HG02870 (cell line): ENCODE results near the gene RAP1GAP.

ENCODE experiments used
- ATAC-seq: cut with Tn5 transposase; IDR thresholded peaks from one replicate; pipeline ENCODE4 v1.9.1; 2021; ENCODE audit warnings: mild to moderate bottlenecking, moderate library complexity; ENCODE audit not compliant: unreplicated experiment

Gene RAP1GAP

DNA sequence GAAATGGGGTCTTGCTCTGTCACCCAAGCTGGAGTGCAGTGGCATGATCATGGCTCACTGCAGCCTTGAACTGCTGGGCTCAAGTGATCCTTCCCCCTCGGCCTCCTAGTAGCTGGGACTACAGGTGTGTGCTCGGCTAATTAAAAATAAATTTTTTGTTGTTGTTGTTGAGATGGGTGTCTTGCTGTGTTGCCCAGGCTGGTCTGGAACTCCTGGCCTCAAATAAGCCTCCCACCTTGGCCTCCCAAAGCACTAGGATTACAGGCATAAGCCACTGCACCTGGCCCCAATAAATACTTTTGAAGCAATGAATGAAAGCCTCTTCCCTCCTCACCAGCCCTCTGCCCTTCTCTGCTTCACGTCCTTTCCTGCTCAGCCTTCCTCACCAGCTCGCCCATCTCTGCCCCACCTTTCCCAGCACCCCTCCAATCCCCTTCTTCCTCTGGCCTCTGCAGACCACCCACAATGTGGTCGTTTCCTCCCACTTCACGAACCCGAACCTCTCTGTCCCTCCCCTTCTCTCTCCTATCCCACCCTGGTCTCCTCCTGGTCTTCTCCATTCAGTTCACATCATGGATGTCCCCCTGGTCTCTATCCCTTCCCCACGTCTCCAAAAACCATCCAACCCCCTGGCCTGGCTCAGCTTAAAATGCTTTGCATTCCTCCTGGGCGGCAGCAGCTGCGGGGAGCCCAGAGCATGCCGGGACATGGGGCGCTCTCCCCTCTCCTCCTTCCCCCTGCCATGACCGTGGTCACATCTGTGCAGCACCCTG lies 38.4 kb downstream of the RAP1GAP start:
- no peak for ATAC-seq

DNA sequence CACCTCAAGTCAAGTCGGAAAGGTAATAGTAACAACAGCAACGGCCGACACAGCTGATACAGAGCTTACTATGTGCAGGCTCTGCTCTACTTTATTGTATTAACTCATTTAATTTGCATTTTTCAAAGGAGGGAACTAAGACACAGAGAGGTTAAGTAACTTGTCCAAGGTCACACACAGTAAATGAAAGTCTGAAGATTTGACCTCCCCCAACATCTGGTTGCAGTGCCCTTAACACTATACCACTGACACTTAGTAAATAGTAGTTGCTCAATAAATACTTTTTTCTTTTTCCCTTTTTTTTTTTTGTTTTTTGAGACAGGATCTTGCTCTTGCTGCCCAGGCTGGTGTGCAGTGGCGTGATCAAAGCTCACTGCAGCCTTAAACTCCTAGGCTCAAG lies 39.2 kb downstream of the RAP1GAP start:
- no peak for ATAC-seq

DNA sequence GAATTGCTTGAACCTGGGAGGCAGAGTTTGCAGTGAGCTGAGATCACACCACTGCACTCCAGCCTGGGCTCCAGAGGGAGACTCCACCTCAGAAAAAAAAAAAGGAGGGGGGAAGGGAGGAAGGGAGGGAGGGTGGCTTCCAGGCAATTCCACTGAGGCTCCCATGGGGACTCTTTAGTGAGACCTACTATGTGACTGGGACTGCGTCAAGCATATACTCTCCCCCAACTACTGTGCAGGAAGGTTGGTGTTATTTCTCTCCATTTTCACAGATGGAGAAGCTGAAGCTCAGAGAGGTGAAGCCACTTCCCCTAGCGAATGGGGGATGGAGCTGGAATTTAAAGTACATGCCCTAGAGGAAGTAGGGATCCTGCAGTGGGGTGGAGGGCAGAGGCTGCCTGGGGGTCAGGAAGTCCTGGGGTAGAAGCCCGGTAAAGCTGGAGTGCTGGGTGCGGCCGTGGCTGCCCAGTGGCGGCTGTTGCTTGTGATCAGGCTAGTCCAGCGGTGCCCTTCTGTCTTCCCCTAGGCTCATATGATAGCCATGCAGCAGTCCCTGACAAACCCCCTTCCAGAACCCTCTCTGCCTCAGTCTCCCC lies 40.3 kb downstream of the RAP1GAP start:
- ATAC-seq: no peak

DNA sequence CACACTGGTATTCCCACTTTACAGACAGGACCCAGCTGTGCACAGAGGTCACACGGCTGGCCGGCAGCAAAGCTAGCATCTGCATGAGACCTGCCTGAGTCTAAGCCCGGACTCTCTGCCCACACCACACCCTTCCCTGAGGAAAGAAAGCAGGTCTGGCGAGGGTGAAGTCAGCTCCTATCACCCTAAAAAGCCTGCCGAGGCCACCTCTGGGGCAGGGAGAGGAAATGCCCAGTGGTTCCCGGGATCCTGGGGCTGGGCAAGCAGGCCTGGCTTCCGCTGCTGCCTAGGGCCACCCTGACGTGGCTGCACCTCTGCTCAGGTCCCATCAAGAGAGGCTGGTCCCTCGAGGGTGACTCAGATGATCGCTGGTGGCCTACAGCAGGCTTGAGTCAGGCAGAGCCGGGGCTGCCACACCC lies 42.2 kb downstream of the RAP1GAP start:
- ATAC-seq: no peak

DNA sequence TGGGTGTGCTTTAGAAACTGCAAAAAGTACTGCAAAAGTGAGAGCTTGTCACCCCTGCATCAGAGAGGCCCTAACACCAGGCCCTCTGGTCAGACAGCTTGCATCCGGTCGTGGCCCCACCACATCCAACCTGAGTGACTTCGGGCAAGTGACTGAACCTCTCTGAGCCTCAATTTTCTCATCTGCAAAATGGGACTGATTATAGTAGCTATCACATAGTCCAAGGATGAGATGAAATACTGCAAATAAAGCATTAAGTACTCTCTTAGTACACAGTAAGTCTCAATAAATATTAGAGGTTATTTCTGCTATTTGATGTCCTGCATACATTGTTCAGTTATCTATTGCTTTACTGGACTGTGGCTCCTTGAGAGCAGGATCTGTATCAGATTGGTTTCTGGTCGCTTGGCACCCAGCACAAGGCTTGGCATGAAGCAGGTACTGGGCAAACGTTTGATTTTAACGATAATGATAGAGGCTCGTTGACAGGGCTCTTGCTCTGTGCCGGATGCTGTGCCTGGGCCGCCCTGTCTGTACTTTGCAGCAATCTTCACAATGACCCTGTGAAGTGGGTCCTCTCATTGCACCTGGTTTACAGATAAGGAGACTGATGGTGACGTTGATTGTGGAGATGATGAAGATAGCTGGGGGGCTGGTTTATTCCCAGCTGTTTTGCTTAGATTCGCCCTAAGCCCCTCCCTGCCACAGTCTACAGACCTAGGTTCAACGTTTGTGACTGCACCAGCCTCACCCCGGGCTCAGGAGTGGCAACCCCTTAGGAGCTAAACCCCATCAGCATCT lies 43.6 kb downstream of the RAP1GAP start:
- ATAC-seq: no peak

DNA sequence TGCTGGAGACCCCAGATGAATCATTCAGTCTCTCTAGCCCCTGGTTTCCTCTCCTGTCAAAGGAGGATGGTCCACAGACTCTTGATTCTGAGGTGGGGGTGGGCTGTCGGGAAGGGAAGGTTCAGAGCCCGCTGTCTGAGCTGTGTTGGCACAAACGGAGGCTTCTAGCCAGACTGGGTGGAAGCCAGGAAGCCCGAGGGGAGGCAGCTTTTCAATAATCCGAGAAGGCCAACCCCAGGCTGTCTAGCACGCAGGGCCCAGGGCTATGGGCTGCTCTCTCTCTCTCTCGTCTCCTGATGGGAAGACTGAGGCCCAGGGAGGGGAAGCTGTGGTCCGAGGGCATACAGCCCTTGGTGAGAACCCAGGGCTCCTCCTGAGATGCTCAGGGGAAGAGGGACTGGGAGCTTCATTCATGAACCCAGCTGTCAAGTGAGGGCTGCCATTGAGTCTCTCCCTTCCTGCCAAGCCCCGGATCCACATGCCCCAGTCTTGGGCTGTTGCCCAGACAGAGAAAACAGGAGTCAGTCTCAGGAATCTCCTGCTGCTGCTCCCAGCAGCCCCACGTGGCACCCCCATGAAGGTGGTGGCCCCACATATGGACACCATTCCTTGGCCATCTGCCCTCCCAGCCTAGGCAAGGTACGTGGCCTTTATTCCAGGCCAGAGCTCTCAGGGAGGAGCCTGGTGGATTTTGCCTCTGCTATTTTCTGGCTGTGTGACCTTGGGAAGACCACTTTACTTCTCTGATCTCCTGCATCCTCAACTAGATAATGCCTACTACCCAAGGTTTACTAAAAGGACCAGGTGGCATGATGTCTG lies 44.4 kb downstream of the RAP1GAP start:
- no peak for ATAC-seq

DNA sequence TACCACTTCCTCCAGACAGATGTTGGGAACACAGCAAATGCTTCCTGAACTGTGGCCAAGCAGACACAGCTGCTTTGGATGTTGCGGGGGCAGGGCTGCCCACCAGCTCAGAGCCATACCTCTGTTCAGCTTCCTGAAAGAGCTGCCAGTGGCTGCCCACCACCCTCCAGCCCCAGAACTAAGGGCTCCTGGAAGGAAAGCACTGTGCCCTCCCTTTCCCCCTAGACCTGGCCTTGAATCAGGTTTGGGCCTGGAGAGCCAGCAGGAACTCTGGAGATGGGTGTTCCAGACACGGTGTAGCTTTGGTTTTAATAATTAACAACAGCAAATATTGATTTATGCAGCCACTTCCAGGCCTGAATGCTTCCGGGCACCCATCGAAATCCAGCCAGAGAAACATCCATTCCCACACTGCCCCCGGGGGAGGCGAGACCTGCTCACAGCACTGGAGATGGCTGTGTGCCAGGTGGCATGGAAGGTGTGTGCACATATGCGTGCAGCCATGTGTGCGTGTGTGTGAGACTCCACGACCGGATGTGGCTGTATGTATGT lies 45.7 kb downstream of the RAP1GAP start:
- ATAC-seq: no peak

DNA sequence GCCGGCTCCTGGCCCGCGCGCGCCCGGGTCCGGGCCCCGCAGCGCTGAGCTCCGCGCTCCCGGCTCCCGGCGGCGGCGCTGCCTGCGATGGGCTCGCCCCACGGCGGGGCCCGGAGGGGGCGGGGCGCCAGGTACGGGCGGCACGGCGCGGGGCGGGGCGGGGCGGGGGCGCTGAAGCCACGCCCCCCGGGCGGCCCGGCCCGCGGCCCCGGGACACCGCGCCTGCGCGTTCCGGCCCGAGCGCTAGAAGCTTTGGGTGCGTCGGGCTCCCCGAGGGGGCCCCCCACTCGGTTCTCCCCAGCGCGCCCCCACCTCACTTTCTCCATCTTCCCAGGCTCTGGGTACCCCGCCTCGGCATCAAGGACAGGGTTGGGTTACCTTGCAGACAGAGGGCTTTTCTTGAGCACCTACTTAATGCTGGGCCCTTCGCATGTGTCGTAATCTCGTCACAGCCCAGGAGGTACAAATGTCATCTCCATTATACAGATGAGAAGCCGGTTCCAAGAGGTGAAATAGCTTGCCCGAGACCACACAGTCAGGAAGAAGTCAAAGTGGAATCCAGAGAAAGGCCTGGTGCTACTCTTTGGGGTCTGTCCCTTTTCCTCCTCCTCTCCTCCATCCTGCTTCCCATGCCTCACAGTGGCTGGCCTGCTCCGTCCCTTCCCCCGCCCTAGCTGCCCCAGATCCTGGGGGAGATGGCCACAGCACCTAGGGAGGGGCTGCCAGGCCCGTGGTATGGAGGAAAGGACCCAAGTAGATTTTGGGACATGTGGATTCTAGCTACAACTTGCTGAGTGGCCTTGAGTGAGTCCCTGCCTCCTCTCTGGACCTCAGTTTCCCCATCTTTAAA lies 46.5 kb downstream of the RAP1GAP start:
- no peak for ATAC-seq

DNA sequence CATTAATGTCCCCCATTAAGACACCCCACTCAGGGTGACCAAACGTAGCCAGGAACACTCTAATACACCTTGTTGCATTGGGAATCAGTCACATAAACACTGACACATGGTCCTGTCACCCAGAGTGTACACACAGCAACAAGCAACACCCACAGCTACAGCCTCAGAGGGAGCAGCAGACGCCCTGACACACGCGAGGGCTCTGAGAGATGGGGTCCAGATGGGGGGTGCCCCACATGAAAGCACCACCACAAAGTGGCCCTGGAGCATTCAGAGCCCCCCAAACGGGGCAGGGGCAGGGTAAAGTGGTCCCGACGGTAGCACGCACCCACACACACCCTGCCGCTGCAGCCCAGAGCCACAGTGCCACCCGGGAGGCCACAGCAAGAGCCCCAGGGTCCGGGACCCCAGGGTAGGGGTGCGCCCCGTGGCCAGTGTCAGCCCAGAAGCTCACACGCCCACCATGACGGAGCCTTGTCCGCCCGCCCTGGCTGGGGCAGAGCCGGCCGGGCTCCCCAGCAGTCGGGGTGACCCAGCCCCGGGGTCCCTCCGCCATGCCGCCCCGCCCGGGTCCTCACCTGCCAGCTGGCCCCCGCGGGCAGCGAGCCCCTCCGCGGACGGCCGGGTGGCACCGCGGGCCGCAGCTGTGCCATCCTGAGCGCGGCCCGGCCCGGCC lies 47.3 kb downstream of the RAP1GAP start:
- ATAC-seq: no peak

DNA sequence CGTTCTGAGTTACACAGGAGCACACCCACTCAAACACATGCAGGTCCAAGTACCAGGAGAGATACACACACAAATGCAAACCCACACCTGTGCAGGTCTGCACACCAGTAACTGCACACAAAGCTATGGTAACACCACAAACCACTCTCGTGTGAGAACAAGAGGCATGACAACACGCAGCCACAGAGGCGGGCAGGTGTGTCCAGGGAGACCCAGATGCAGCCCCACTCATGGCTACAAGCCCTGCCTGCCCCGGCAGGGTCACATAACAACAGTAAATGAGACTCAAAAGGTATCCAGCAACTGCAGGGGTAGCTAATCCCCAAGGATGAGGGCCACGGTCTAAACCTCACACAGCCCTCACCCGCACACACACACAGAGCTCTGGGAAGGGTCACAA lies 48.1 kb downstream of the RAP1GAP start:
- ATAC-seq: no peak

DNA sequence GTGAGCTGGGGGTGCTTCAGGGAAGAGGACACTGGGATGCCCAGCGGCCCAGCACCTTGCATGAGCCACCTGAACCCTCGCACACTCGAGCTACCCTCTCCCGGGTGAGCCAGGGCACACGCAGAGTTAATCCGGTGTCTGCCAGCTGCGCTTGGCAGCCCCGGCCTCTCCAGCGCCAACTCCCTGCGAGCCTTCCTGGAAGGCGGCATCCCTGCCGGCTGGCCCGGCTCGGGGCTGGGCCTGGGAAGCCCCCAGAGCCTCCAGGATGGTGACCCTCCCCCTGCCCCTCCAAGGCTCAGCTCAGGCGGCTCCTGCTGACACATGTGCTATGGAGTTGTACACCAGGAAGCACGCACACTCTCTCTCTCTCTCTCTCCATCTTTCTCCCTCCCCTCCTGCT lies 48.7 kb downstream of the RAP1GAP start:
- ATAC-seq: no peak

DNA sequence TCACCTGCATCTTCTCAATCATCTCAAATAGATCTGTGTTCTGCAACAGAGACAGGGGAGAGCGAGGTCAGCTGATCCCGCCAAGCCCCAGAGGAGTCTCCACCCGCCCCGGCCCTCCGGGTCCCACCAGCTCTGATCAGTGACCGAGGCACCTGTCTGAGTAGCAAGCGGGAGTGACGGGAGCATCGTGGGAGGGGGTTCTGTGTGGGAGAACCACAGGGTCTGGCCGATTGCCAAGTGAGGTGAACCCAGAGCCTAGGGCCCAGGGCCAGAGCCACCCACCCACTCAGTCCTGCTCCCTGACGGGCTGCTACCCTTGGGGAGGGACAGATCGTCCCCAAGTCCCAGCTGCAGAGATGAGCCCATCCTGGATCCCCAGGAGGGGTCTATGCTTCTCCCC lies 49.1 kb downstream of the RAP1GAP start:
- no peak for ATAC-seq

DNA sequence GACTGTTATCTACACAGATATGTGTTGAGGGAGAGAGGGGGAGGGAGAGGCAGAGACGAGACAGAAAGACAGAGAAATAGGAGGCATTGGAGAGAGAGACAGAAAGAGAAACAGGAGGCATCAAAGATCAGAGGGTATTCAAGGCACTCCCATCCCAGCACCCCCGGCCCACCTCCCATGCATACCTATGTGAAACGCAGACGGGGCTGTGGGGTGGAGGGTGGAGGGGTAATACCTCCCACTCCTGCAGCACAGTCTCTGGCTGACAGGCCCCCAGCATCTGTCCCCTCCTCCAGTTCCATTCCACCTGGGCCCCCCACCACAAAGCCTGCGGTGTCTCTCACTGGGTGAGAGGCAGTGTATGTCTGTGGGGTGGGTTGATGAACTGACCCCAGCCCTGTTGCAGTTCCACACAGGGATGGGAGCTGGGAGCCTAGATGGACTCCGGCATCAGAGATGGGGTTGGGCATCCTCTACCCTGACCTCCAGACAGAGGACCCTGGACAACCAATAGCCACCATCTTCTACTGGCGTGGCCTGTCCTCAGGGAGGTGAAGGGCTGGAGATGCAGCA lies 49.7 kb downstream of the RAP1GAP start:
- ATAC-seq: no peak

DNA sequence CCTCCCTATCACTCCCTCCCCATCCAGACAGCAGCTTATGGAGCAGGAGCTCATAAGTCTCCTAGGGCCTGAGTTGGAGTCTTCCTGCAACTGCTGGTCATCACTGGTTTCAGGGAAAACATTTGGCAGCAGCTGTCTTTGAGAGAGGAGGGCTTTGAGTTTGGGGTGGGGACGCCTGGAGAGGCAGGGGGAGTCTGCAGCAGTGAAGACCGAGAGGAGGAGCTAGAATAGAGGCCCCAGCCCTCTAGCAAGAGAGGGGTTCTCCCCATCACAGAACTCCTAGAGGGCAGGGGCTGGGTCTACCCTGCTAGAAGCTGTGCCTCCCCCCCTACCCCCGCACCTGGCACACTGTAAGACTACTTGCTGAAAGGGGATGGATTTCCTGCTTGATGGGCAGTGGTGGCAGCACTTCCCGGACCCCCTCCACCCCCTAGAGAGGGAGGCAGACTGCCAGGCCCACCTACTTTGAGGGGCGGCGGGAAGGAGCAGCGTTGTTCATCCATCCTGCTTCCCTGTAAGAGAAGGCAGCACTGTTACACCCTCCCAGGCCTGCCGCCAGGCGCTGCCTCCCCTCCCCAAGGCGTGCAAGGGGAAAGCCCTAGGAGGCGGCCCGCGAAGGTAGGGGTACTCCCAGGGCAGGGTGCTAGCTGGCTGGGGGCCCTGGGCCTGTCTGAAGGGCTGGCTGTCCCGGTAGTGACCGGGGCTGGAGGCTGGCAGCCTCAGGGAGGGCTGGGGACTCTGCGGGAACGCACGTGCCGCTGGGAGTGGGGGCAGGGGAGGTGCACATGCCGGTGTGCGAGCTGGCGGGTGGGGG lies 50.4 kb downstream of the RAP1GAP start:
- ATAC-seq: no peak

DNA sequence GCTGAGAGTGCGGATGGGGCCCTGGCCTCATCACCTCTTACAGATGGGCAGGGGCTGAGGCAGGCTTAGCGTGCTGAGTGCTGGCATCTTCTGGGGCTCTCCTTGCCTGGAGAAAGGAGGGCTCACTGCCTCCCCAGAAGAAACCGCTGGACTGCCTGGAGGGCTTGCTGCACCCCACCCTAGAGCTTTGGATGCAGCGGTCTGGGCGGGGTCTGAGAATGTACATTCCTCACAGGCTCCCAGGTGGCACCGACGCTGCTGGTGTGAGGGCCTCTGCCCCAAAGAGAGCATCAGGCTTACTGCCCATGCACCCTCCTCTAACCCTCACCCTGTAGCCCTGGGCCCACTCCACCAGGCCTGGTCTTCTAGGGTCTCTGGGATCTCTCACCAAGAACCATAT lies 51.1 kb downstream of the RAP1GAP start:
- ATAC-seq: no peak

DNA sequence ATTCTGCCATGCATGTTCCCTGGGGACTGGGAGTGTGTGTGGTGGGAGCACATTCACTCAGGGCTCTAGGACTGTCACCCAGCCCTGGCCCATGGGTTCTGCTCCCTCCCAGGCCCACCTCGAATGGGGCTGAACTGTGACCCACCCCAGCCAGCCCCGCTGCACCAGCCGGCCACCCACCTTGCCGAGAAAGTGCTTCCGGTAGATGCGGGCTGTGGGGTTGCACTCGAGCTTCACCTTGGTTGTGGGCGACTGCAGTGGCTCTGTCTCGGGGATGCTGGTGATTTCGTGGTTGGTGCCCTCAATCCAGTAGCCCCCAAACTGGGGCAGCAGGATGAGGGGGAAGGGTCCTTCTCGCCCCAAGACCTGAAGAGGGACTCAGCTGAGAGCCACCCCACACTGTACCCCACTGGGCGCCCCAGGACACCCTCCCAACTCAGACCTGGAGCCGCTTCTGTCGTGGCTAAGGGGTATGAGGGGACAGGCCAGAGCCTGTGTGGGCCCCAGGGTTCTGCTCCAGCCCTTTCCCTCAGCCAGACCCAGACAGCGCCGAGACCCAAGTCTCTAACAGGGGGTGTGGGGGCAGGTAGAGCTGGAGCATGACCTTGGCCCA lies 51.9 kb downstream of the RAP1GAP start:
- ATAC-seq: no peak

DNA sequence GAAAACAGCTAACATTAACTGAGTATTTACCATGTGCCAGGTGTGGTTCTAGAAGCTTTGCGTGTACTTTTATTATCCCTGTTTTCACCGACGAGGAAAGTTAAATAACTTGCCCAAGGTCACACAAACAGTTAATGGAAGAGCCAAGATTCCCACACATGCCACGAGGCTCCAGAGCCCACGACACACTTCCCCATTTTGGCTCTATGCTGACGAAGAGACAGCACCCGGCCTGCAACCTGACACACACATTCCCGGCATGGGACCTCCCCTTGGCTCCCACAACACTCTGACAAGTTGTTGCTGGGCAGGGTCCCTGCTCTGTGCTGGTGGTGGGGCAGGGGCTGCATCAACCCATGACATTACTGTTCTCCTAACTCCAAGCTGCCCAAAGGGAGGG lies 52.8 kb downstream of the RAP1GAP start:
- ATAC-seq: no peak
